OCI-LY7 (cell line): Measurements from ENCODE around the gene PAWR. TPM values are rescaled to one million over a fixed set of nuclear protein-coding genes. Genes with fewer than 3 reads are reported as not detected.

ENCODE experiments used
- BruUV-seq: library from RNA; stranded (reverse); fragments of 400-500 nt; replicated peaks from 2 replicates; lab custom pipeline; 2021; lab: Mats Ljungman, UMichigan
- CTCF ChIA-PET: fragments of 300-600 bp; sonication (Branson Sonifier 250); formaldehyde crosslinking; loops from one replicate; lab custom pipeline; 2022; ENCODE audit warnings: antibody characterized with exemption; ENCODE audit not compliant: unreplicated experiment; lab: Charles Lee
- POLR2A ChIA-PET: fragments of 300-600 bp; sonication (Branson Sonifier 250); formaldehyde crosslinking; loops from one replicate; lab custom pipeline; 2022; ENCODE audit warnings: antibody characterized with exemption; lab: Charles Lee
- DNase-seq: peaks from one replicate; pipeline ENCODE4 v3.0.0-alpha.2; 2015; ENCODE audit warnings: low spot score
- H2AFZ ChIP-seq: fragments of 200-600 bp; sonication (generic), shearing (Covaris generic); 2 replicates; pipeline ENCODE4 v1.6.1; 2014; ENCODE audit warnings: mild to moderate bottlenecking, antibody characterized with exemption, low read length, moderate library complexity
- H3K27ac ChIP-seq: fragments of 200-600 bp; sonication (generic); 2 replicates; pipeline ENCODE4 v1.5.1; 2014; ENCODE audit warnings: mixed run types, low read depth, mild to moderate bottlenecking, moderate library complexity, low read length, inconsistent platforms; ENCODE audit not compliant: poor library complexity, severe bottlenecking
- H3K36me3 ChIP-seq: fragments of 200-600 bp; sonication (generic); 2 replicates; pipeline ENCODE4 v1.6.1; 2014; ENCODE audit warnings: mild to moderate bottlenecking, antibody characterized with exemption, low read length, moderate library complexity, mixed read lengths; ENCODE audit not compliant: insufficient read depth
- H3K4me1 ChIP-seq: fragments of 200-600 bp; sonication (generic); 2 replicates; pipeline ENCODE4 v1.5.1; 2014; ENCODE audit warnings: mild to moderate bottlenecking, low read length; ENCODE audit not compliant: insufficient read depth, poor library complexity, severe bottlenecking
- H3K4me2 ChIP-seq: fragments of 200-600 bp; sonication (generic); 2 replicates; pipeline ENCODE4 v1.6.1; 2014; ENCODE audit warnings: mild to moderate bottlenecking, low read length
- H3K4me3 ChIP-seq: fragments of 200-600 bp; sonication (generic); 2 replicates; pipeline ENCODE4 v1.5.1; 2014; ENCODE audit warnings: mild to moderate bottlenecking, low read depth, low read length; ENCODE audit not compliant: poor library complexity, severe bottlenecking
- H3K79me2 ChIP-seq: fragments of 200-600 bp; sonication (generic); 2 replicates; pipeline ENCODE4 v1.6.1; 2016; ENCODE audit warnings: low read depth, mild to moderate bottlenecking, low read length, moderate library complexity, mixed read lengths; ENCODE audit not compliant: insufficient read depth
- H3K9me2 ChIP-seq: fragments of 200-600 bp; sonication (generic); 2 replicates; pipeline ENCODE4 v1.6.1; 2016; ENCODE audit warnings: mild to moderate bottlenecking, low read length, mixed read lengths; ENCODE audit not compliant: insufficient read depth
- H3K9me3 ChIP-seq: fragments of 200-600 bp; sonication (generic); 2 replicates; pipeline ENCODE4 v1.6.1; 2014; ENCODE audit warnings: mild to moderate bottlenecking, mixed run types, low read length, mixed read lengths
- H4K20me1 ChIP-seq: fragments of 200-600 bp; sonication (generic); 2 replicates; pipeline ENCODE4 v1.6.1; 2014; ENCODE audit warnings: mild to moderate bottlenecking, antibody characterized with exemption, low read length, moderate library complexity, mixed read lengths; ENCODE audit not compliant: insufficient read depth
- CTCF ChIP-seq: fragments of 200-600 bp; sonication (generic); conservative IDR thresholded peaks from 2 replicates; pipeline ENCODE4 v1.5.1; 2014; ENCODE audit warnings: mild to moderate bottlenecking, antibody characterized with exemption, low read length, moderate library complexity, mixed read lengths
- EZH2phosphoT487 ChIP-seq: fragments of 200-600 bp; sonication (generic); IDR thresholded peaks from 2 replicates; pipeline ENCODE4 v1.6.1; 2018; ENCODE audit warnings: low read depth, borderline replicate concordance, mild to moderate bottlenecking, mixed run types, antibody characterized with exemption, low read length, moderate library complexity, mixed read lengths
- intact Hi-C: fragments of 100-400 bp; cut with micrococcal nuclease; formaldehyde crosslinking; loops from one replicate; pipeline ENCODE4 v1.10.0; 2022; ENCODE audit not compliant: unreplicated experiment
- total RNA-seq, 2 experiments: library from RNA; depleted of rRNA in 1 of 2; stranded (reverse); fragments of >200 nt in 1 of 2; shearing (Covaris generic) in 1 of 2; gene quantifications; 2 replicates each; pipeline ENCODE4 v1.2.3, GENCODE V29; 2014 to 2022

The PAWR gene
- total RNA-seq, 2 experiments from 2014 or later = 107 to 186 TPM

- Histone ChIP-seq H3K4me3 (no peak overlapping the region), H3K9me3 (peaks cover 2% of the 10 kb centered on the region; the same call in 1 of the 2 replicates), H3K79me2 (peaks cover 46% of the 10 kb centered on the region), H3K9me2 (no peaks in the 10 kb centered on the region), H2AFZ (no peak overlapping the region), H3K27ac (no peak overlapping the region), H4K20me1 (peaks cover 10% of the 10 kb centered on the region; the same call in 1 of the 2 replicates), H3K4me1 (no peaks in the 10 kb centered on the region), H3K4me2 (no peak overlapping the region), H3K36me3 (peaks cover 19% of the 10 kb centered on the region)
- ChIA-PET CTCF (no interaction called here), POLR2A (interaction anchor here (1.0 kb wide), 1 partner anchor 12 kb away, joined by 3 read pairs; no protein-coding TSS in a partner anchor)
- intact Hi-C loops = no loop called here
- no TSS peak for BruUV-seq
- no peak for TF ChIP-seq CTCF
- TF ChIP-seq EZH2phosphoT487 = no peak
- DNase-seq = no peak
Measured at GRCh38 chr12:79624378-79624777, 66.4 kb downstream of the PAWR start.

GRCh38 chr12:79619872-79620562 lies 70.7 kb downstream of the PAWR start:
- Histone ChIP-seq H3K4me3 (no peak overlapping the region), H3K36me3 (peaks cover 44% of the 10 kb centered on the region), H3K79me2 (peaks cover 32% of the 10 kb centered on the region), H3K9me2 (no peaks in the 10 kb centered on the region), H3K4me2 (no peak overlapping the region), H3K27ac (no peak overlapping the region), H3K4me1 (no peaks in the 10 kb centered on the region), H2AFZ (no peak overlapping the region), H3K9me3 (no peaks in the 10 kb centered on the region), H4K20me1 (peaks cover 13% of the 10 kb centered on the region; the same call in 1 of the 2 replicates)
- TF ChIP-seq CTCF (no peak), EZH2phosphoT487 (no peak)
- BruUV-seq = no TSS peak
- CTCF ChIA-PET = no interaction called here
- DNase-seq = no peak
- intact Hi-C loops = no loop called here
- POLR2A ChIA-PET = interaction anchor here (1.2 to 1.5 kb wide), 3 partner anchors 10 to 66 kb away, joined by 3 to 4 read pairs (median 3); no protein-coding TSS in a partner anchor
